GM18519 (cell line): ENCODE results near the gene IRF6.

Experiments
- ATAC-seq: cut with Tn5 transposase; IDR thresholded peaks from one replicate; pipeline ENCODE4 v1.9.1; 2021; ENCODE audit warnings: mild to moderate bottlenecking, moderate library complexity; ENCODE audit not compliant: unreplicated experiment, low FRiP score

Gene IRF6

DNA sequence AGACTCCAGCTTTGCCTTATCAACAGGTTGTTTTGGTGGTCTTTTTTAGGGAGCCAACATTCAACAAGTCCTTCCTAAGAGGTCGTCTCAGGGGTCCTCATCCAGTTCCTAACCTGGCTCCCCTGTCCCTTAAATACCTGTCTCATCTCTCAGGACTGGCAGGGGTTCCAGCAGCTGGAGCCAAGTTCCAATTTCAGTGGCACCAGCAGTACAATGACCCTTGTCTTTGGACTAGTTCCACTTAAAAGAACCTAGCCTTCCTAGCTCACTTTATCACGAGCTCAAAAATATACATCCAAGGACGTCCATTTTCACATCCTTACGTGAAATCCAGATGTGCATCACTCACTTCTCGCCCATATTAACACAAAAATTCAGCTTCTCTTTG lies 68.8 kb downstream of the IRF6 start:
- ATAC-seq: no peak

DNA sequence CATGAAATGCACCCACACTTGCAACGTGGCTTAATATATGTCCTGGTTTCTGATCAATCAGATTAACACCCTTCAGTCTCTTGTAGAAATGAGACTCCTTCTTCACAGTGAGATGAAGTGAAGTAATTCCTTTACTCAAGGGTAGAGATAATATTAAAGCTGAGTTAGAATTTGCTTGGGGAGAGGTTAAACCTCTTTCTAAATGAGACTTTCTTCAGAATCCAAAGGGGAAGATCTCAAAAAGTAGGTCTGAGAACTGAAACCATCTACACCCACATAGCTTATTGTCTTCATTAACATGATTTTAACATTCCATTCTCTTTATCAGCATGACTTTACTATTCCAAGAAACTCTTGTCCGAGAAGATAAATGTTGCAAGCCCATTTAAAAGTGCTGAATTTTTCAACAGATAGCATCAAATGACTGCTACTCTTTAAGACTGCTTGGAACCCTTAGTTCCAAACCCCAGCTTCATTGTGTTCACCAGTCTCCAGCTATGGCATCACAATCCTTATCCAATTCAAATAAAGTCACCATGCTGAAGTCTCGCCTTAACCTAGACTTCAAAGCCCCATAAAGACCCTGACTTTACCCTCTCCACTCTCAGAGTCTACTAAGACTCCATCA lies 69.3 kb downstream of the IRF6 start:
- no peak for ATAC-seq
